Aortic smooth muscle cell (primary cell): ENCODE measurements around the gene MLH1. TPM values are rescaled to one million over a fixed set of nuclear protein-coding genes. Genes with fewer than 3 reads are reported as not detected.

ENCODE experiments used
- total RNA-seq: library from RNA; depleted of rRNA; stranded (reverse); fragments of >200 nt; gene quantifications from 2 replicates; pipeline ENCODE4 v1.2.3, GENCODE V29; 2014

MLH1 gene
- total RNA-seq: 49.7 and 60.1 TPM in 2 replicates

GRCh38 chr3:36993326-36994283, at the start of gene MLH1:
TSS of gene MLH1 (plus strand) at chr3:36993518. CDS start at chr3:36993548, 30 bp downstream.

GRCh38 chr3:36944641-36945270, 48.6 kb upstream of the MLH1 start, which contains the start of gene TRANK1:
TSS of gene TRANK1 (minus strand) at chr3:36945054. CDS start at chr3:36944809, 245 bp downstream.

GRCh38 chr3:36992806-36993325, 452 bp upstream of the MLH1 start, which contains the start of gene EPM2AIP1:
TSS of gene EPM2AIP1 (minus strand) at chr3:36993131. CDS start at chr3:36993077, 54 bp downstream.

Other genes with a start within 250 kb of the MLH1 start
- not detected in 2 replicates for gene DCLK3, start 229.0 kb upstream of the MLH1 start, total RNA-seq
- gene TRANK1, start 48.5 kb upstream of the MLH1 start, total RNA-seq: 12.9 and 14.9 TPM in 2 replicates
- 17.0 and 20.8 TPM in 2 replicates for gene EPM2AIP1, start 387 bp upstream of the MLH1 start, total RNA-seq
- gene LRRFIP2, start 181.1 kb downstream of the MLH1 start, total RNA-seq: 49.1 and 62.4 TPM in 2 replicates
- 76.2 and 85.1 TPM in 2 replicates for gene GOLGA4, start 249.8 kb downstream of the MLH1 start, total RNA-seq